PFSK-1 (cell line): ENCODE measurements around the gene PRB3.

Experiments
- REST ChIP-seq, 2 experiments: IDR thresholded peaks; 2 replicates each; pipeline versions ENCODE4 v1.6.1 to v1.8.0; 2011 to 2012; ENCODE audit warnings: low read depth in 2 of 2, low read length in 2 of 2, control low read depth in 1 of 2, inconsistent platforms in 1 of 2, mild to moderate bottlenecking in 1 of 2, moderate library complexity in 1 of 2; ENCODE audit not compliant: insufficient read depth in 1 of 2
- SIN3A ChIP-seq: IDR thresholded peaks from 2 replicates; pipeline ENCODE4 v1.6.1; 2012; ENCODE audit warnings: mild to moderate bottlenecking, low read length, moderate library complexity, borderline replicate concordance; ENCODE audit not compliant: insufficient read depth

DNA sequence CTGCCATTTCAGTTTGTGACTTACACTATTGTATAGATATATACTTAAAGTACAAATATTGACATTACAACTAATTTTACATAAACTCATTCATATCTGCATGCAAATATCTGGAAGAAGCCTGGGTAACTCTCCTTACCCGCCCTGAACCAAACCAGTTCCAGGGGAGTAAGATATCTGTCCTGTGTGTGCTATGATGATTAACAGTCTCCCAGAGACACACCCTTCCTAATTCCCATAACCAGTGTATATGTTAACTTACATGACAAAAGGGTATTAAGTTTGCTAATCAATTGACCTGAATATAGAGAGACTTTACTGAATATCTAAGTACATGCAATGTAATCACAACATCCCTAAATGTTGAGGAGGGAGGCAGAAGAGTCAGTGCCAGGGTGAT lies 23.0 kb downstream of the PRB3 start:
- TF ChIP-seq REST (IDR thresholded peaks at IDR 0.05; ENCODE audit: insufficient read depth in 1 of 2, low read depth in 2 of 2, low read length in 2 of 2) (no peak), SIN3A (no peak)
